ENCODE measurements around the gene HOXB4. TPM values are rescaled to one million over a fixed set of nuclear protein-coding genes. Genes with fewer than 3 reads are reported as not detected.

HOXB4 gene
- total and polyA plus RNA-seq, 4 donors: 1.4 to 6.7 (median 2.6) TPM

GRCh38 chr17:48625495-48626244, 47.5 kb upstream of the HOXB4 start:
- Histone ChIP-seq H3K9me3 (ENCODE audit: control insufficient read depth in 4 of 4, insufficient read depth in 3 of 4, low read length in 3 of 4) (peaks cover 0 to 6% (median 0%) of the 10 kb centered on the region in 4 donors), H3K4me1 (ENCODE audit: control insufficient read depth in 5 of 5, insufficient read depth in 5 of 5, low read length in 5 of 5) (peaks cover 0 to 14% (median 12%) of the 10 kb centered on the region in 5 donors), H3K4me3 (no peak overlapping the region), H3K27ac (ENCODE audit: low read depth in 1 of 2, low read length in 1 of 2) (no peak overlapping the region), H3K9ac (ENCODE audit: insufficient read depth in 1 of 2, low read length in 2 of 2) (no peak overlapping the region), H3K27me3 (ENCODE audit: control insufficient read depth in 3 of 3, insufficient read depth in 3 of 3, low read length in 2 of 3) (peaks cover 23 to 91% (median 85%) of the 10 kb centered on the region in 3 donors), H3K36me3 (ENCODE audit: control insufficient read depth in 4 of 4, insufficient read depth in 4 of 4, low read length in 4 of 4) (no peaks in the 10 kb centered on the region)
- TF ChIP-seq CTCF (IDR thresholded peaks at IDR 0.05; ENCODE audit: control extremely low read depth, extremely low read depth): no peak
- peak in 2 of 3 donors; percentile 48 for DNase-seq
- peak; percentile 30 for ATAC-seq (ENCODE audit: insufficient read depth, low FRiP score)
- WGBS, 2 donors: 0 to 1% methylated on average over 64 to 69 of the region's 69 CpGs

- Histone ChIP-seq H3K9me3 (ENCODE audit: control insufficient read depth in 4 of 4, insufficient read depth in 3 of 4, low read length in 3 of 4) (peaks cover 0 to 7% (median 0%) of the 10 kb centered on the region in 4 donors), H3K27ac (ENCODE audit: low read depth in 1 of 2, low read length in 1 of 2) (no peak overlapping the region), H3K4me1 (ENCODE audit: control insufficient read depth in 5 of 5, insufficient read depth in 5 of 5, low read length in 5 of 5) (peaks cover 0 to 14% (median 12%) of the 10 kb centered on the region in 5 donors), H3K9ac (ENCODE audit: insufficient read depth in 1 of 2, low read length in 2 of 2) (no peak overlapping the region), H3K4me3 (no peak overlapping the region), H3K27me3 (ENCODE audit: control insufficient read depth in 3 of 3, insufficient read depth in 3 of 3, low read length in 2 of 3) (peaks cover 23 to 91% (median 85%) of the 10 kb centered on the region in 3 donors), H3K36me3 (ENCODE audit: control insufficient read depth in 4 of 4, insufficient read depth in 4 of 4, low read length in 4 of 4) (no peaks in the 10 kb centered on the region)
- ATAC-seq (ENCODE audit: insufficient read depth, low FRiP score) (peak; percentile 4), DNase-seq (peak; percentile 60 to 73 (median 66))
- 2 to 3% methylated on average over 58 to 66 of the region's 66 CpGs for WGBS, 2 donors
- no peak for TF ChIP-seq CTCF (IDR thresholded peaks at IDR 0.05; ENCODE audit: control extremely low read depth, extremely low read depth)
Measured at GRCh38 chr17:48624544-48625494, 46.7 kb upstream of the HOXB4 start.

GRCh38 chr17:48624118-48624517, 46.0 kb upstream of the HOXB4 start:
- Histone ChIP-seq H3K27ac (ENCODE audit: low read depth in 1 of 2, low read length in 1 of 2) (no peak overlapping the region), H3K36me3 (ENCODE audit: control insufficient read depth in 4 of 4, insufficient read depth in 4 of 4, low read length in 4 of 4) (no peaks in the 10 kb centered on the region), H3K27me3 (ENCODE audit: control insufficient read depth in 3 of 3, insufficient read depth in 3 of 3, low read length in 2 of 3) (peaks cover 19 to 91% (median 82%) of the 10 kb centered on the region in 3 donors), H3K9me3 (ENCODE audit: control insufficient read depth in 4 of 4, insufficient read depth in 3 of 4, low read length in 3 of 4) (peaks cover 0 to 8% (median 0%) of the 10 kb centered on the region in 4 donors), H3K9ac (ENCODE audit: insufficient read depth in 1 of 2, low read length in 2 of 2) (no peak overlapping the region), H3K4me3 (no peak overlapping the region), H3K4me1 (ENCODE audit: control insufficient read depth in 5 of 5, insufficient read depth in 5 of 5, low read length in 5 of 5) (peaks cover 0 to 21% (median 12%) of the 10 kb centered on the region in 5 donors)
- WGBS, 2 donors: 35 to 55% methylated on average over 5 of the region's 5 CpGs
- TF ChIP-seq CTCF (IDR thresholded peaks at IDR 0.05; ENCODE audit: control extremely low read depth, extremely low read depth): no peak
- DNase-seq: no peak
- ATAC-seq (ENCODE audit: insufficient read depth, low FRiP score): no peak
